T-helper 17 cell (primary cell): ENCODE measurements around the gene RARB. TPM values are rescaled to one million over a fixed set of nuclear protein-coding genes. Genes with fewer than 3 reads are reported as not detected.

Source experiments
- ATAC-seq: fragments of 150-1000 bp; cut with Tn5 transposase; 2 replicates; pipeline ENCODE4 v1.10.0; 2021; ENCODE audit warnings: mild to moderate bottlenecking, moderate library complexity
- DNase-seq, 3 donors: peaks; one replicate each; pipeline versions ENCODE4 v3.0.0 to v3.0.0-alpha.2; 2020 to 2021
- H3K9me3 ChIP-seq: one replicate; pipeline ENCODE4 v1.7.0; 2013; ENCODE audit warnings: low read length, mild to moderate bottlenecking; ENCODE audit not compliant: control insufficient read depth, poor library complexity, severe bottlenecking
- H3K27ac Mint-ChIP-seq: one replicate; pipeline ENCODE4 v1.8.0; 2022; ENCODE audit warnings: mild to moderate bottlenecking, moderate library complexity, mixed read lengths
- H3K27me3 Mint-ChIP-seq: one replicate; pipeline ENCODE4 v1.8.0; 2022; ENCODE audit warnings: mixed read lengths
- H3K36me3 Mint-ChIP-seq: one replicate; pipeline ENCODE4 v1.8.0; 2022; ENCODE audit warnings: low read depth, mixed read lengths
- H3K4me1 Mint-ChIP-seq: one replicate; pipeline ENCODE4 v1.8.0; 2022; ENCODE audit warnings: mild to moderate bottlenecking, mixed read lengths
- H3K4me3 Mint-ChIP-seq: one replicate; pipeline ENCODE4 v1.8.0; 2022; ENCODE audit warnings: mild to moderate bottlenecking, moderate library complexity, mixed read lengths
- total RNA-seq, 4 donors: library from RNA in 2 of 4; stranded (reverse) in 2 of 4; gene quantifications; one replicate each; pipeline ENCODE4 v1.2.3 and lab custom pipeline; 2022 to 2026

The RARB gene
- total RNA-seq, 2 donors from 2014 or later = not detected

- peaks cover 6% of the 10 kb centered on the region for H3K27me3 Mint-ChIP-seq
Measured at GRCh38 chr3:25444273-25444672, 16.2 kb downstream of the RARB start.

GRCh38 chr3:25445731-25446130 lies 17.7 kb downstream of the RARB start:
- H3K27me3 Mint-ChIP-seq = peaks cover 6% of the 10 kb centered on the region
- H3K27ac Mint-ChIP-seq = no peak overlapping the region

More at GRCh38 chr3:25444273-25444672, 16.2 kb downstream of the RARB start:
- no peak for DNase-seq
- Mint-ChIP-seq H3K27ac (no peak overlapping the region), H3K4me3 (no peak overlapping the region), H3K4me1 (no peaks in the 10 kb centered on the region), H3K36me3 (no peaks in the 10 kb centered on the region)
- ATAC-seq = no peak
- H3K9me3 ChIP-seq = no peaks in the 10 kb centered on the region

GRCh38 chr3:25447285-25447684 lies 19.2 kb downstream of the RARB start:
- H3K27me3 Mint-ChIP-seq = peaks cover 11% of the 10 kb centered on the region
- H3K36me3 Mint-ChIP-seq = no peaks in the 10 kb centered on the region
- H3K4me1 Mint-ChIP-seq = no peaks in the 10 kb centered on the region
- DNase-seq = no peak
- no peak for ATAC-seq
- no peaks in the 10 kb centered on the region for H3K9me3 ChIP-seq
- no peak overlapping the region for H3K4me3 Mint-ChIP-seq
- H3K27ac Mint-ChIP-seq = no peak overlapping the region

More at GRCh38 chr3:25445731-25446130, 17.7 kb downstream of the RARB start:
- H3K4me1 Mint-ChIP-seq = no peaks in the 10 kb centered on the region
- H3K4me3 Mint-ChIP-seq = no peak overlapping the region
- no peaks in the 10 kb centered on the region for H3K9me3 ChIP-seq
- no peak for ATAC-seq
- H3K36me3 Mint-ChIP-seq = no peaks in the 10 kb centered on the region
- DNase-seq = no peak

GRCh38 chr3:25447925-25448324 lies 19.9 kb downstream of the RARB start:
- no peaks in the 10 kb centered on the region for H3K9me3 ChIP-seq
- Mint-ChIP-seq H3K4me1 (no peaks in the 10 kb centered on the region), H3K27me3 (peaks cover 6% of the 10 kb centered on the region), H3K36me3 (no peaks in the 10 kb centered on the region), H3K4me3 (no peak overlapping the region), H3K27ac (no peak overlapping the region)
- ATAC-seq = no peak
- no peak for DNase-seq

- H3K27me3 Mint-ChIP-seq = peaks cover 11% of the 10 kb centered on the region
Measured at GRCh38 chr3:25448750-25449692, 21.0 kb downstream of the RARB start.

GRCh38 chr3:25449857-25450256 lies 21.8 kb downstream of the RARB start:
- H3K4me3 Mint-ChIP-seq = no peak overlapping the region
- DNase-seq (no peak), ATAC-seq (no peak)
- H3K36me3 Mint-ChIP-seq = no peaks in the 10 kb centered on the region
- H3K9me3 ChIP-seq = no peaks in the 10 kb centered on the region
- no peaks in the 10 kb centered on the region for H3K4me1 Mint-ChIP-seq
- no peak overlapping the region for H3K27ac Mint-ChIP-seq
- peaks cover 11% of the 10 kb centered on the region for H3K27me3 Mint-ChIP-seq

More at GRCh38 chr3:25448750-25449692, 21.0 kb downstream of the RARB start:
- DNase-seq (no peak), ATAC-seq (no peak)
- no peaks in the 10 kb centered on the region for H3K4me1 Mint-ChIP-seq
- no peak overlapping the region for H3K4me3 Mint-ChIP-seq
- no peak overlapping the region for H3K27ac Mint-ChIP-seq
- no peaks in the 10 kb centered on the region for H3K9me3 ChIP-seq
- H3K36me3 Mint-ChIP-seq = no peaks in the 10 kb centered on the region

- DNase-seq (no peak), ATAC-seq (no peak)
- H3K4me1 Mint-ChIP-seq = no peaks in the 10 kb centered on the region
- H3K27me3 Mint-ChIP-seq = peaks cover 19% of the 10 kb centered on the region
- no peaks in the 10 kb centered on the region for H3K36me3 Mint-ChIP-seq
- H3K9me3 ChIP-seq = no peaks in the 10 kb centered on the region
- no peak overlapping the region for H3K4me3 Mint-ChIP-seq
- H3K27ac Mint-ChIP-seq = no peak overlapping the region
Measured at GRCh38 chr3:25452192-25452591, 24.1 kb downstream of the RARB start.

- Mint-ChIP-seq H3K4me3 (no peak overlapping the region), H3K36me3 (no peaks in the 10 kb centered on the region), H3K4me1 (no peaks in the 10 kb centered on the region), H3K27me3 (peaks cover 19% of the 10 kb centered on the region), H3K27ac (no peak overlapping the region)
- no peak for ATAC-seq
- H3K9me3 ChIP-seq = no peaks in the 10 kb centered on the region
- DNase-seq = no peak
Measured at GRCh38 chr3:25452740-25453139, 24.7 kb downstream of the RARB start.

GRCh38 chr3:25453619-25454004 lies 25.5 kb downstream of the RARB start:
- no peaks in the 10 kb centered on the region for H3K36me3 Mint-ChIP-seq
- peaks cover 19% of the 10 kb centered on the region for H3K27me3 Mint-ChIP-seq
- H3K4me3 Mint-ChIP-seq = no peak overlapping the region
- no peak for ATAC-seq
- H3K4me1 Mint-ChIP-seq = no peaks in the 10 kb centered on the region
- DNase-seq = no peak
- no peak overlapping the region for H3K27ac Mint-ChIP-seq
- no peaks in the 10 kb centered on the region for H3K9me3 ChIP-seq

GRCh38 chr3:25454005-25454927 lies 26.2 kb downstream of the RARB start:
- Mint-ChIP-seq H3K4me1 (no peaks in the 10 kb centered on the region), H3K27me3 (peaks cover 19% of the 10 kb centered on the region), H3K27ac (no peak overlapping the region), H3K36me3 (peaks cover under 1% of the 10 kb centered on the region), H3K4me3 (no peak overlapping the region)
- no peak for ATAC-seq
- no peaks in the 10 kb centered on the region for H3K9me3 ChIP-seq
- DNase-seq = no peak

GRCh38 chr3:25455441-25456132 lies 27.5 kb downstream of the RARB start:
- no peak overlapping the region for H3K4me3 Mint-ChIP-seq
- H3K27ac Mint-ChIP-seq = no peak overlapping the region
- no peak for DNase-seq
- no peaks in the 10 kb centered on the region for H3K9me3 ChIP-seq
- peaks cover 19% of the 10 kb centered on the region for H3K27me3 Mint-ChIP-seq
- peaks cover 2% of the 10 kb centered on the region for H3K36me3 Mint-ChIP-seq
- ATAC-seq = no peak
- no peaks in the 10 kb centered on the region for H3K4me1 Mint-ChIP-seq

- no peaks in the 10 kb centered on the region for H3K9me3 ChIP-seq
- Mint-ChIP-seq H3K4me1 (no peaks in the 10 kb centered on the region), H3K27me3 (peaks cover 13% of the 10 kb centered on the region), H3K27ac (no peak overlapping the region), H3K4me3 (no peak overlapping the region), H3K36me3 (peaks cover 2% of the 10 kb centered on the region)
- ATAC-seq = no peak
- DNase-seq = no peak
Measured at GRCh38 chr3:25456723-25457670, 28.9 kb downstream of the RARB start.
